Ectodermal cell (in vitro differentiated cells): Measurements from ENCODE around the gene GSTK1.
"Not testable (repeated sequence)": the region's sequence is repeated elsewhere in the genome, so short reads cannot be mapped to it uniquely, and the experiment has no call there.

Experiments used
- H3K27ac ChIP-seq: 2 replicates; pipeline ENCODE4 v1.7.0; 2013; ENCODE audit warnings: mild to moderate bottlenecking, low read depth, low read length; ENCODE audit not compliant: insufficient read depth, poor library complexity, severe bottlenecking
- H3K27me3 ChIP-seq: 2 replicates; pipeline ENCODE4 v1.7.0; 2013; ENCODE audit warnings: mild to moderate bottlenecking, low read length; ENCODE audit not compliant: insufficient read depth, control insufficient read depth, poor library complexity, severe bottlenecking
- H3K36me3 ChIP-seq: one replicate; pipeline ENCODE4 v1.7.0; 2013; ENCODE audit warnings: low read length; ENCODE audit not compliant: control insufficient read depth, insufficient read depth
- H3K4me1 ChIP-seq: one replicate; pipeline ENCODE4 v1.7.0; 2013; ENCODE audit warnings: low read length; ENCODE audit not compliant: control insufficient read depth, insufficient read depth
- H3K4me3 ChIP-seq: 2 replicates; pipeline ENCODE4 v1.7.0; 2013; ENCODE audit warnings: low read depth, low read length, control low read depth; ENCODE audit not compliant: insufficient read depth
- H3K9me3 ChIP-seq: 2 replicates; pipeline ENCODE4 v1.7.0; 2013; ENCODE audit warnings: mild to moderate bottlenecking, low read length, moderate library complexity; ENCODE audit not compliant: control insufficient read depth
- WGBS, 2 experiments: methylation state at CpG; one replicate each; pipeline ENCODE4 v1.1.7; 2013; ENCODE audit warnings: missing lambda C conversion rate in 2 of 2; 5-methylcytosine and 5-hydroxymethylcytosine counted together

GSTK1 gene

GRCh38 chr7:143284591-143285469 is 21.6 kb downstream of the GSTK1 start, which contains the start of gene TMEM139:
TSS of gene TMEM139 (plus strand) at chr7:143284958. CDS start at chr7:143285958, 1,000 bp downstream.
- Histone ChIP-seq H3K27me3 (peaks cover 6% of the 10 kb centered on the region), H3K27ac (no peak within 1 kb of the TSS), H3K4me3 (no peak within 1 kb of the TSS), H3K36me3 (no peaks in the 10 kb centered on the region), H3K9me3 (no peaks in the 10 kb centered on the region), H3K4me1 (peaks cover 11% of the 10 kb centered on the region)
- 70 to 76% methylated on average over 17 to 19 of the region's 19 CpGs for WGBS, 2 experiments

DNA sequence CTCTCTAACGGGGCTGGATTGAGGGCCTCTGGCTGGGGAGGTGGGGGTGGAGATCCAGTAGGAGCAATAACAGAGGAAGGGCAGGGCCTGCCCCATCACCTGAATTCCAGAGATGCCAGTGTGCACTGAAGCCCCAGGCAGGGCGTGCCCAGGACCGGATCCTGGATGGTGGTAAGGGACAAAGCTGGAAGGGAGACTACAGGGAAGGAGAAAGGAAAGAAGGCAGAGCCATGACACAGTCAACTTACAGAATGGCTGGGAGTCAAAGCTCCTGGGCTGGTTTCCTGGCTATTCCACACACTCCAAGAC is 22.2 kb downstream of the GSTK1 start:
- H3K9me3 ChIP-seq: no peaks in the 10 kb centered on the region
- H3K4me3 ChIP-seq: no peak overlapping the region
- H3K36me3 ChIP-seq: no peaks in the 10 kb centered on the region
- 59 to 79% methylated on average over 2 to 3 of the region's 3 CpGs for WGBS, 2 experiments
- no peak overlapping the region for H3K27ac ChIP-seq
- peaks cover 6% of the 10 kb centered on the region for H3K27me3 ChIP-seq
- peaks cover 17% of the 10 kb centered on the region for H3K4me1 ChIP-seq

- H3K9me3 ChIP-seq: no peaks in the 10 kb centered on the region
- H3K36me3 ChIP-seq: no peaks in the 10 kb centered on the region
- H3K4me3 ChIP-seq: no peak overlapping the region
- H3K27me3 ChIP-seq: peaks cover 6% of the 10 kb centered on the region
- H3K27ac ChIP-seq: no peak overlapping the region
- WGBS, 2 experiments: 93 to 94% methylated on average over 11 of the region's 11 CpGs
- H3K4me1 ChIP-seq: peaks cover 20% of the 10 kb centered on the region
Measured at GRCh38 chr7:143285806-143286521, 22.7 kb downstream of the GSTK1 start.

- Histone ChIP-seq H3K4me3 (no peak overlapping the region), H3K9me3 (no peaks in the 10 kb centered on the region), H3K27ac (no peak overlapping the region), H3K36me3 (no peaks in the 10 kb centered on the region), H3K27me3 (peaks cover 6% of the 10 kb centered on the region), H3K4me1 (peaks cover 20% of the 10 kb centered on the region)
- WGBS, 2 experiments: 85 to 87% methylated on average over 6 of the region's 6 CpGs
Measured at GRCh38 chr7:143286522-143286890, 23.3 kb downstream of the GSTK1 start.

GRCh38 chr7:143287339-143287934 is 24.2 kb downstream of the GSTK1 start:
- Histone ChIP-seq H3K4me1 (peaks cover 20% of the 10 kb centered on the region), H3K27ac (no peak overlapping the region), H3K9me3 (no peaks in the 10 kb centered on the region), H3K36me3 (peaks cover 7% of the 10 kb centered on the region), H3K4me3 (no peak overlapping the region), H3K27me3 (peaks cover 6% of the 10 kb centered on the region)
- 91 to 92% methylated on average over 17 of the region's 17 CpGs for WGBS, 2 experiments

- Histone ChIP-seq H3K36me3 (peaks cover 12% of the 10 kb centered on the region), H3K9me3 (no peaks in the 10 kb centered on the region), H3K27ac (peak within 1 kb of the TSS; percentile 70), H3K4me1 (peaks cover 20% of the 10 kb centered on the region), H3K4me3 (peak within 1 kb of the TSS; percentile 89), H3K27me3 (peaks cover 6% of the 10 kb centered on the region)
- 4% methylated on average over 84 of the region's 84 CpGs for WGBS, 2 experiments
Measured at GRCh38 chr7:143287935-143288826, 24.9 kb downstream of the GSTK1 start, which contains the start of gene CASP2. TSS of gene CASP2 (plus strand) at chr7:143288351. CDS start at chr7:143288456, 105 bp downstream.

- peak overlapping the region; percentile 70 for H3K27ac ChIP-seq
- H3K4me3 ChIP-seq: peak overlapping the region; percentile 89
- peaks cover 6% of the 10 kb centered on the region for H3K27me3 ChIP-seq
- peaks cover 18% of the 10 kb centered on the region for H3K36me3 ChIP-seq
- H3K4me1 ChIP-seq: peaks cover 20% of the 10 kb centered on the region
- WGBS, 2 experiments: 2 to 4% methylated on average over 11 of the region's 11 CpGs
- H3K9me3 ChIP-seq: no peaks in the 10 kb centered on the region
Measured at GRCh38 chr7:143288836-143289235, 25.6 kb downstream of the GSTK1 start.

GRCh38 chr7:143289421-143289820 is 26.2 kb downstream of the GSTK1 start:
- H3K4me1 ChIP-seq: peaks cover 20% of the 10 kb centered on the region
- peak overlapping the region; percentile 89 for H3K4me3 ChIP-seq
- peaks cover 6% of the 10 kb centered on the region for H3K27me3 ChIP-seq
- peaks cover 24% of the 10 kb centered on the region for H3K36me3 ChIP-seq
- no peaks in the 10 kb centered on the region for H3K9me3 ChIP-seq
- no peak overlapping the region for H3K27ac ChIP-seq
- 52 to 58% methylated on average over 6 of the region's 6 CpGs for WGBS, 2 experiments

GRCh38 chr7:143289888-143290287 is 26.6 kb downstream of the GSTK1 start:
- Histone ChIP-seq H3K4me1 (peaks cover 20% of the 10 kb centered on the region), H3K4me3 (peak overlapping the region; percentile 89), H3K36me3 (peaks cover 28% of the 10 kb centered on the region)
- WGBS, 2 experiments: 80 to 89% methylated on average over 3 to 4 of the region's 4 CpGs
- H3K27me3 ChIP-seq, H3K9me3 ChIP-seq, H3K27ac ChIP-seq: not testable (repeated sequence)
